ENCODE data around the gene UROD.
"Not testable (repeated sequence)": the region's sequence is repeated elsewhere in the genome, so short reads cannot be mapped to it uniquely, and the experiment has no call there.

- TF ChIP-seq, protein P1, sequence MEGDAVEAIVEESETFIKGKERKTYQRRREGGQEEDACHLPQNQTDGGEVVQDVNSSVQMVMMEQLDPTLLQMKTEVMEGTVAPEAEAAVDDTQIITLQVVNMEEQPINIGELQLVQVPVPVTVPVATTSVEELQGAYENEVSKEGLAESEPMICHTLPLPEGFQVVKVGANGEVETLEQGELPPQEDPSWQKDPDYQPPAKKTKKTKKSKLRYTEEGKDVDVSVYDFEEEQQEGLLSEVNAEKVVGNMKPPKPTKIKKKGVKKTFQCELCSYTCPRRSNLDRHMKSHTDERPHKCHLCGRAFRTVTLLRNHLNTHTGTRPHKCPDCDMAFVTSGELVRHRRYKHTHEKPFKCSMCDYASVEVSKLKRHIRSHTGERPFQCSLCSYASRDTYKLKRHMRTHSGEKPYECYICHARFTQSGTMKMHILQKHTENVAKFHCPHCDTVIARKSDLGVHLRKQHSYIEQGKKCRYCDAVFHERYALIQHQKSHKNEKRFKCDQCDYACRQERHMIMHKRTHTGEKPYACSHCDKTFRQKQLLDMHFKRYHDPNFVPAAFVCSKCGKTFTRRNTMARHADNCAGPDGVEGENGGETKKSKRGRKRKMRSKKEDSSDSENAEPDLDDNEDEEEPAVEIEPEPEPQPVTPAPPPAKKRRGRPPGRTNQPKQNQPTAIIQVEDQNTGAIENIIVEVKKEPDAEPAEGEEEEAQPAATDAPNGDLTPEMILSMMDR (IDR thresholded peaks at IDR 0.05) = not testable (repeated sequence)
- not testable (repeated sequence) for TF ChIP-seq POLR2A (IDR thresholded peaks at IDR 0.05)
Measured at GRCh38 chr1:45062463-45062862, 50.4 kb downstream of the UROD start.
